Loucy (cell line): ENCODE data around the gene GNAQ.

Experiments used
- EZH2phosphoT487 ChIP-seq: fragments of 200-600 bp; IDR thresholded peaks from 2 replicates; pipeline ENCODE4 v1.6.1; 2018; ENCODE audit warnings: antibody characterized with exemption, mild to moderate bottlenecking, moderate library complexity, borderline replicate concordance
- TF ChIP-seq, protein P1 (sequence below): fragments of 200-600 bp; sonication (generic); conservative IDR thresholded peaks from 2 replicates; pipeline ENCODE4 v1.5.1; 2014; ENCODE audit warnings: mild to moderate bottlenecking, antibody characterized with exemption, low read length

DNA sequence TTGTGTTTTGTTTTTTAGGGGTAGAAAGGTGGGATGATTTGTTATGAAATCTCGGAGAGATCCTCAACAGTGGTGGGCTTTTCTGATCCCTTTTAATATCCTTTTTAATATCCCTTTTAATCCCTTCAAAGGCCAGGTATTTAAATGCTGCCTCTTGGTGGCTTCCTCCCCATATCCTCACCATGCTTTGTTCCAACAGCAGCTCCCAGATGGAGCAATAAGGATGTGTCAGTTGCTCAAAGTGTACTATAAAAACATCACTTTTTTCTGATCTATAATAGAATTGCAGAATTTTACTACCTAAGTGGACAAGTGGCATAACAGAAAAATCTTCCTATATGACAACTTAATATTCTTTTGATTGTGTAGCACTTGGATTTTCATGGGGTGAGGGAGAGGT lies 160.1 kb downstream of the GNAQ start:
- TF ChIP-seq, protein P1, sequence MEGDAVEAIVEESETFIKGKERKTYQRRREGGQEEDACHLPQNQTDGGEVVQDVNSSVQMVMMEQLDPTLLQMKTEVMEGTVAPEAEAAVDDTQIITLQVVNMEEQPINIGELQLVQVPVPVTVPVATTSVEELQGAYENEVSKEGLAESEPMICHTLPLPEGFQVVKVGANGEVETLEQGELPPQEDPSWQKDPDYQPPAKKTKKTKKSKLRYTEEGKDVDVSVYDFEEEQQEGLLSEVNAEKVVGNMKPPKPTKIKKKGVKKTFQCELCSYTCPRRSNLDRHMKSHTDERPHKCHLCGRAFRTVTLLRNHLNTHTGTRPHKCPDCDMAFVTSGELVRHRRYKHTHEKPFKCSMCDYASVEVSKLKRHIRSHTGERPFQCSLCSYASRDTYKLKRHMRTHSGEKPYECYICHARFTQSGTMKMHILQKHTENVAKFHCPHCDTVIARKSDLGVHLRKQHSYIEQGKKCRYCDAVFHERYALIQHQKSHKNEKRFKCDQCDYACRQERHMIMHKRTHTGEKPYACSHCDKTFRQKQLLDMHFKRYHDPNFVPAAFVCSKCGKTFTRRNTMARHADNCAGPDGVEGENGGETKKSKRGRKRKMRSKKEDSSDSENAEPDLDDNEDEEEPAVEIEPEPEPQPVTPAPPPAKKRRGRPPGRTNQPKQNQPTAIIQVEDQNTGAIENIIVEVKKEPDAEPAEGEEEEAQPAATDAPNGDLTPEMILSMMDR, result no peak
- no peak for TF ChIP-seq EZH2phosphoT487
